Testis (tissue), 3 donors: ENCODE data around the gene HSDL1. TPM values are rescaled to one million over a fixed set of nuclear protein-coding genes. Genes with fewer than 3 reads are reported as not detected.

ENCODE experiments used
- DNase-seq: peaks from one replicate; pipeline ENCODE4 v3.0.0-alpha.2; 2019
- H3K27ac ChIP-seq, 2 donors: fragments of 200-600 bp; sonication (generic); one replicate each; pipeline ENCODE4 v1.5.1; 2019
- H3K27me3 ChIP-seq: fragments of 200-600 bp; sonication (generic); one replicate; pipeline ENCODE4 v1.5.1; 2019
- H3K36me3 ChIP-seq: fragments of 200-600 bp; sonication (generic); one replicate; pipeline ENCODE4 v1.5.1; 2017; ENCODE audit warnings: low read depth; ENCODE audit errors: missing control alignments
- H3K4me1 ChIP-seq: fragments of 200-600 bp; sonication (generic); one replicate; pipeline ENCODE4 v1.5.1; 2019
- H3K4me3 ChIP-seq, 2 donors: fragments of 200-600 bp; sonication (generic); one replicate each; pipeline ENCODE4 v1.5.1; 2017 to 2019
- H3K9me3 ChIP-seq: fragments of 200-600 bp; sonication (generic); one replicate; pipeline ENCODE4 v1.5.1; 2017
- CTCF ChIP-seq, 3 experiments: fragments of 450-650 bp in 2 of 3; fragments of 200-600 bp in 1 of 3; sonication (generic) in 1 of 3; IDR thresholded peaks; one replicate each; pipeline ENCODE4 v1.5.1; 2016 to 2019; ENCODE audit warnings: antibody characterized with exemption in 3 of 3, mild to moderate bottlenecking in 2 of 3, moderate library complexity in 1 of 3
- POLR2A ChIP-seq: fragments of 450-650 bp; IDR thresholded peaks from one replicate; pipeline ENCODE4 v1.6.1; 2017; ENCODE audit warnings: antibody characterized with exemption, mild to moderate bottlenecking, moderate library complexity
- WGBS, 2 donors: methylation state at CpG; one replicate each; pipeline ENCODE4 v1.1.5; 2018; 5-methylcytosine and 5-hydroxymethylcytosine counted together
- intact Hi-C: fragments of 100-400 bp; cut with DNase I; formaldehyde crosslinking; loops from one replicate; pipeline ENCODE4 v1.15.1; 2023; ENCODE audit warnings: low total_unique reads
- polyA plus RNA-seq: library from polyadenylated mRNA; stranded (reverse); fragments of 350-450 nt; fragmentation: Illumina TruSeq; extraction: RNeasy Lipid Tissue Mini Kit (QIAGEN cat#74804); gene quantifications from one replicate; pipeline ENCODE4 v1.2.3, GENCODE V29; 2014; ENCODE audit warnings: low read depth, low replicate concordance; ENCODE audit not compliant: insufficient read depth
- total RNA-seq, 2 donors: library from RNA; depleted of rRNA; stranded (reverse); fragments of >200 nt; gene quantifications; one replicate each; pipeline ENCODE4 v1.2.3, GENCODE V29; 2016

The HSDL1 gene
- total and polyA plus RNA-seq, 3 donors from 2014 or later, result 29.0 to 37.9 (median 31.3) TPM

GRCh38 chr16:84138500-84138823 lies 6.5 kb downstream of the HSDL1 start:
- no peak overlapping the region for H3K27ac ChIP-seq
- intact Hi-C loops, result no loop called here
- H3K4me1 ChIP-seq, result peaks cover 6% of the 10 kb centered on the region
- WGBS, 2 donors, result 56 to 60% methylated on average over 2 of the region's 2 CpGs
- H3K4me3 ChIP-seq, result no peak overlapping the region
- DNase-seq, result no peak
- H3K27me3 ChIP-seq, result no peaks in the 10 kb centered on the region
- no peaks in the 10 kb centered on the region for H3K9me3 ChIP-seq
- H3K36me3 ChIP-seq, result no peaks in the 10 kb centered on the region
- no peak for TF ChIP-seq POLR2A
- no peak for TF ChIP-seq CTCF (IDR thresholded peaks at IDR 0.05)

- TF ChIP-seq CTCF (IDR thresholded peaks at IDR 0.05) (no peak), POLR2A (no peak)
- intact Hi-C loops, result no loop called here
- DNase-seq, result no peak
- Histone ChIP-seq H3K9me3 (no peaks in the 10 kb centered on the region), H3K4me1 (peaks cover 6% of the 10 kb centered on the region), H3K27ac (no peak overlapping the region), H3K4me3 (no peak overlapping the region), H3K27me3 (no peaks in the 10 kb centered on the region), H3K36me3 (no peaks in the 10 kb centered on the region)
- 83 to 93% methylated on average over 7 of the region's 7 CpGs for WGBS, 2 donors
Observed at GRCh38 chr16:84137769-84138357, 7.1 kb downstream of the HSDL1 start.

- 92 to 93% methylated on average over 8 of the region's 8 CpGs for WGBS, 2 donors
- intact Hi-C loops, result no loop called here
- H3K27ac ChIP-seq, result no peak overlapping the region
Observed at GRCh38 chr16:84137287-84137686, 7.7 kb downstream of the HSDL1 start.

GRCh38 chr16:84136331-84137125 lies 8.4 kb downstream of the HSDL1 start:
- no peaks in the 10 kb centered on the region for H3K9me3 ChIP-seq
- TF ChIP-seq CTCF (IDR thresholded peaks at IDR 0.05), result no peak
- 89 to 93% methylated on average over 11 of the region's 11 CpGs for WGBS, 2 donors

More at GRCh38 chr16:84137287-84137686, 7.7 kb downstream of the HSDL1 start:
- Histone ChIP-seq H3K4me1 (peaks cover 6% of the 10 kb centered on the region), H3K36me3 (no peaks in the 10 kb centered on the region), H3K9me3 (no peaks in the 10 kb centered on the region), H3K4me3 (no peak overlapping the region), H3K27me3 (no peaks in the 10 kb centered on the region)
- no peak for DNase-seq
- no peak for TF ChIP-seq POLR2A
- no peak for TF ChIP-seq CTCF (IDR thresholded peaks at IDR 0.05)

More at GRCh38 chr16:84136331-84137125, 8.4 kb downstream of the HSDL1 start:
- Histone ChIP-seq H3K4me1 (peaks cover 6% of the 10 kb centered on the region), H3K27ac (no peak overlapping the region), H3K27me3 (no peaks in the 10 kb centered on the region), H3K36me3 (no peaks in the 10 kb centered on the region), H3K4me3 (no peak overlapping the region)
- intact Hi-C loops, result no loop called here
- no peak for DNase-seq
